Measurements from ENCODE around the gene NCAPH2. TPM values are rescaled to one million over a fixed set of nuclear protein-coding genes. Genes with fewer than 3 reads are reported as not detected.
A peak's percentile ranks its signal among the peaks of the same experiment; 100 is the strongest.

The NCAPH2 gene
- total RNA-seq, 3 donors from 2014 or later (not counting 1 experiment from before 2014, with no cell fraction given), result 94.5 to 106 (median 104) TPM

DNA sequence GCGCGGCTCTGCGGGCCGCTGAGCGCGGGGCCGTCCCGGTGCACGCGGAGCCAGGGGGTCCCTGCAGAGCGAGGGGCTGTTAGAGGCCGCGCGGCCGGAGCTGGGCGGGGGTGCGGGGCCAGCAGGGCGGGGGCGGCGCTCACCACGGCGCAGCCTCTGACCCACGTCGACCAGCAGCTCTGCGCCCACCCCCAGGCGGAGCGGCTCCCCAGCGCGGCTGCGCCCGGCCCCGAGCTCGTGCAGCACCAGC lies 17.8 kb downstream of the NCAPH2 start:
- peaks cover 53% of the 10 kb centered on the region for H3K4me1 ChIP-seq (ENCODE audit: control insufficient read depth, insufficient read depth, low read length)
- no peak for ATAC-seq
- 0% methylated on average over 33 of the region's 33 CpGs for WGBS (ENCODE audit: insufficient coverage)
- H3K27me3 ChIP-seq (ENCODE audit: control insufficient read depth, insufficient read depth, low read length), result no peaks in the 10 kb centered on the region
- peak overlapping the region; percentile 84 to 91 for H3K27ac Mint-ChIP-seq
- no peaks in the 10 kb centered on the region for H3K9me3 ChIP-seq (ENCODE audit: control insufficient read depth, insufficient read depth, low read length)
- intact Hi-C loops (cut with micrococcal nuclease), result loop anchor here (1.0 to 5.0 kb wide), 2 partner anchors 17 to 37 kb away; partner anchors contain the start of genes NCAPH2 and SYCE3
- peaks cover 0 to under 1% of the 10 kb centered on the region in 2 donors for H3K27me3 Mint-ChIP-seq (ENCODE audit: low read depth in 2 of 2)
- peaks cover 23% of the 10 kb centered on the region for H3K36me3 ChIP-seq (ENCODE audit: control insufficient read depth, insufficient read depth, low read length)
- TF ChIP-seq, protein P1, sequence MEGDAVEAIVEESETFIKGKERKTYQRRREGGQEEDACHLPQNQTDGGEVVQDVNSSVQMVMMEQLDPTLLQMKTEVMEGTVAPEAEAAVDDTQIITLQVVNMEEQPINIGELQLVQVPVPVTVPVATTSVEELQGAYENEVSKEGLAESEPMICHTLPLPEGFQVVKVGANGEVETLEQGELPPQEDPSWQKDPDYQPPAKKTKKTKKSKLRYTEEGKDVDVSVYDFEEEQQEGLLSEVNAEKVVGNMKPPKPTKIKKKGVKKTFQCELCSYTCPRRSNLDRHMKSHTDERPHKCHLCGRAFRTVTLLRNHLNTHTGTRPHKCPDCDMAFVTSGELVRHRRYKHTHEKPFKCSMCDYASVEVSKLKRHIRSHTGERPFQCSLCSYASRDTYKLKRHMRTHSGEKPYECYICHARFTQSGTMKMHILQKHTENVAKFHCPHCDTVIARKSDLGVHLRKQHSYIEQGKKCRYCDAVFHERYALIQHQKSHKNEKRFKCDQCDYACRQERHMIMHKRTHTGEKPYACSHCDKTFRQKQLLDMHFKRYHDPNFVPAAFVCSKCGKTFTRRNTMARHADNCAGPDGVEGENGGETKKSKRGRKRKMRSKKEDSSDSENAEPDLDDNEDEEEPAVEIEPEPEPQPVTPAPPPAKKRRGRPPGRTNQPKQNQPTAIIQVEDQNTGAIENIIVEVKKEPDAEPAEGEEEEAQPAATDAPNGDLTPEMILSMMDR (IDR thresholded peaks at IDR 0.05), result no peak
- peak overlapping the region; percentile 42 for H3K4me3 ChIP-seq (ENCODE audit: low read length)
- H3K4me1 Mint-ChIP-seq, result peaks cover 26 to 34% of the 10 kb centered on the region in 2 donors
- no peak for DNase-seq
- no peaks in the 10 kb centered on the region for H3K9me3 Mint-ChIP-seq
- H3K27ac ChIP-seq (ENCODE audit: low read length), result peak overlapping the region; percentile 60
- H3K36me3 Mint-ChIP-seq, result no peaks in the 10 kb centered on the region
- H3K4me3 Mint-ChIP-seq, result peak overlapping the region; percentile 90

GRCh38 chr22:50526108-50526833 lies 18.2 kb downstream of the NCAPH2 start:
- intact Hi-C loops (cut with micrococcal nuclease), result loop anchor here (5.0 kb wide), 1 partner anchor 36 kb away; the partner anchor contains the start of gene SYCE3
- Mint-ChIP-seq H3K4me3 (peak overlapping the region; percentile 90), H3K9me3 (no peaks in the 10 kb centered on the region), H3K4me1 (peaks cover 26 to 39% of the 10 kb centered on the region in 2 donors), H3K36me3 (no peaks in the 10 kb centered on the region), H3K27me3 (ENCODE audit: low read depth in 2 of 2) (peaks cover 0 to 6% of the 10 kb centered on the region in 2 donors), H3K27ac (peak overlapping the region; percentile 84 to 91)
- Histone ChIP-seq H3K27ac (ENCODE audit: low read length) (peak overlapping the region; percentile 93), H3K36me3 (ENCODE audit: control insufficient read depth, insufficient read depth, low read length) (peaks cover 23% of the 10 kb centered on the region), H3K9me3 (ENCODE audit: control insufficient read depth, insufficient read depth, low read length) (no peaks in the 10 kb centered on the region), H3K4me1 (ENCODE audit: control insufficient read depth, insufficient read depth, low read length) (peaks cover 57% of the 10 kb centered on the region), H3K4me3 (ENCODE audit: low read length) (peak overlapping the region; percentile 76), H3K27me3 (ENCODE audit: control insufficient read depth, insufficient read depth, low read length) (no peaks in the 10 kb centered on the region)
- WGBS (ENCODE audit: insufficient coverage), result under 1% methylated on average over 77 of the region's 77 CpGs
- peak; percentile 79 to 92 for DNase-seq
- peak; percentile 46 to 61 (median 52) for ATAC-seq
- TF ChIP-seq, protein P1 (IDR thresholded peaks at IDR 0.05), result peak; percentile 84

GRCh38 chr22:50526834-50527801 lies 19.1 kb downstream of the NCAPH2 start:
- H3K36me3 Mint-ChIP-seq, result no peaks in the 10 kb centered on the region
- DNase-seq (peak in 1 of 2 donors; percentile 58), ATAC-seq (peak in 1 of 3 donors; percentile 3)
- peaks cover 26 to 41% of the 10 kb centered on the region in 2 donors for H3K4me1 Mint-ChIP-seq
- peak overlapping the region; percentile 83 for H3K4me3 Mint-ChIP-seq
- WGBS (ENCODE audit: insufficient coverage), result 30% methylated on average over 29 of the region's 29 CpGs
- Histone ChIP-seq H3K9me3 (ENCODE audit: control insufficient read depth, insufficient read depth, low read length) (no peaks in the 10 kb centered on the region), H3K27me3 (ENCODE audit: control insufficient read depth, insufficient read depth, low read length) (no peaks in the 10 kb centered on the region), H3K4me3 (ENCODE audit: low read length) (peak overlapping the region; percentile 76), H3K4me1 (ENCODE audit: control insufficient read depth, insufficient read depth, low read length) (peaks cover 65% of the 10 kb centered on the region), H3K36me3 (ENCODE audit: control insufficient read depth, insufficient read depth, low read length) (peaks cover 15% of the 10 kb centered on the region), H3K27ac (ENCODE audit: low read length) (peak overlapping the region; percentile 93)
- no peaks in the 10 kb centered on the region for H3K9me3 Mint-ChIP-seq
- intact Hi-C loops (cut with micrococcal nuclease), result loop anchor here (5.0 kb wide), 1 partner anchor 35 kb away; the partner anchor contains the start of gene SYCE3
- H3K27ac Mint-ChIP-seq, result peak overlapping the region; percentile 84 to 91
- H3K27me3 Mint-ChIP-seq (ENCODE audit: low read depth in 2 of 2), result peaks cover 0 to 6% of the 10 kb centered on the region in 2 donors
- TF ChIP-seq, protein P1 (IDR thresholded peaks at IDR 0.05), result no peak
